HL-60 (cell line): ENCODE data around the gene MYO10.
A peak's percentile ranks its signal among the peaks of the same experiment; 100 is the strongest.

ENCODE experiments used
- DNase-seq, 2 experiments: peaks; one replicate each; pipeline ENCODE4 v3.0.0-alpha.2; 2010 to 2020; ENCODE audit warnings: low read depth in 1 of 2, low spot score in 1 of 2
- H3K27ac ChIP-seq: fragments of 250-450 bp; sonication (Bioruptor Pico); replicated peaks from 2 replicates; pipeline ENCODE4 v1.5.1; 2020; ENCODE audit warnings: mild to moderate bottlenecking, moderate library complexity
- H3K27me3 ChIP-seq: fragments of 250-450 bp; sonication (Bioruptor Pico); 2 replicates; pipeline ENCODE4 v1.5.1; 2021; ENCODE audit warnings: mild to moderate bottlenecking, moderate library complexity; ENCODE audit not compliant: insufficient read depth, poor library complexity, severe bottlenecking
- H3K4me3 ChIP-seq: replicated peaks from 2 replicates; pipeline ENCODE4 v1.5.1; 2011; ENCODE audit warnings: mild to moderate bottlenecking, control low read depth, low read length; ENCODE audit not compliant: insufficient read depth
- CTCF ChIP-seq: IDR thresholded peaks from one replicate; pipeline ENCODE4 v1.5.1; 2011; ENCODE audit warnings: low read length, control low read depth, inconsistent platforms; ENCODE audit not compliant: insufficient read depth
- GABPA ChIP-seq: IDR thresholded peaks from 2 replicates; pipeline ENCODE4 v1.6.1; 2012; ENCODE audit warnings: low read depth
- POLR2AphosphoS5 ChIP-seq: IDR thresholded peaks from 2 replicates; pipeline ENCODE4 v1.6.1; 2012; ENCODE audit warnings: low read depth
- REST ChIP-seq: IDR thresholded peaks from 2 replicates; pipeline ENCODE4 v1.6.1; 2012; ENCODE audit warnings: low read depth; ENCODE audit not compliant: insufficient replicate concordance
- SPI1 ChIP-seq: IDR thresholded peaks from 2 replicates; pipeline ENCODE4 v1.6.1; 2012; ENCODE audit warnings: low read depth, mild to moderate bottlenecking, borderline replicate concordance

MYO10 gene

GRCh38 chr5:16691731-16692130, 244.4 kb downstream of the MYO10 start:
- Histone ChIP-seq H3K27ac (no peak overlapping the region), H3K27me3 (no peaks in the 10 kb centered on the region), H3K4me3 (no peak overlapping the region)
- no peak for TF ChIP-seq SPI1
- no peak for TF ChIP-seq REST
- no peak for TF ChIP-seq CTCF
- no peak for TF ChIP-seq GABPA
- no peak for TF ChIP-seq POLR2AphosphoS5
- DNase-seq = no peak

GRCh38 chr5:16690243-16690852, 245.7 kb downstream of the MYO10 start:
- no peaks in the 10 kb centered on the region for H3K27me3 ChIP-seq
- DNase-seq = peak; percentile 17 to 61
- no peak overlapping the region for H3K27ac ChIP-seq
- H3K4me3 ChIP-seq = no peak overlapping the region
- TF ChIP-seq CTCF (peak; percentile 54), SPI1 (no peak), GABPA (no peak)

- Histone ChIP-seq H3K27ac (no peak overlapping the region), H3K27me3 (no peaks in the 10 kb centered on the region), H3K4me3 (no peak overlapping the region)
- DNase-seq = no peak
- no peak for TF ChIP-seq CTCF
- no peak for TF ChIP-seq REST
- no peak for TF ChIP-seq SPI1
- TF ChIP-seq POLR2AphosphoS5 = no peak
- TF ChIP-seq GABPA = no peak
These were observed 248.2 kb downstream of the MYO10 start for GRCh38 chr5:16687898-16688297.

- TF ChIP-seq CTCF (no peak), SPI1 (no peak), POLR2AphosphoS5 (no peak), REST (no peak), GABPA (no peak)
- DNase-seq = no peak
- H3K27ac ChIP-seq = no peak overlapping the region
- no peak overlapping the region for H3K4me3 ChIP-seq
- no peaks in the 10 kb centered on the region for H3K27me3 ChIP-seq
These were observed 251.0 kb downstream of the MYO10 start for GRCh38 chr5:16685069-16685468.
